PC-9 (cell line): ENCODE measurements around the gene MSH6. TPM values are rescaled to one million over a fixed set of nuclear protein-coding genes. Genes with fewer than 3 reads are reported as not detected.

ENCODE experiments used
- BruUV-seq: library from RNA; stranded (reverse); fragments of 400-500 nt; replicated peaks from 2 replicates; lab custom pipeline; 2021; lab: Mats Ljungman, UMichigan
- CTCF ChIA-PET: fragments of 300-600 bp; sonication (Branson Sonifier 250); formaldehyde crosslinking; loops from one replicate; lab custom pipeline; 2022; ENCODE audit warnings: antibody characterized with exemption; lab: Charles Lee
- POLR2A ChIA-PET: fragments of 300-600 bp; sonication (Branson Sonifier 250); formaldehyde crosslinking; loops from one replicate; lab custom pipeline; 2022; ENCODE audit warnings: antibody characterized with exemption; ENCODE audit not compliant: unreplicated experiment; lab: Charles Lee
- DNase-seq, 2 experiments: peaks; one replicate each; pipeline versions ENCODE4 v3.0.0 to v3.0.0-alpha.2; 2015 to 2022; ENCODE audit warnings: mixed read lengths in 1 of 2
- H2AFZ ChIP-seq: fragments of 200-600 bp; sonication (generic); 2 replicates; pipeline ENCODE4 v1.8.1; 2017; ENCODE audit warnings: antibody characterized with exemption
- H3F3A ChIP-seq: fragments of 200-600 bp; sonication (generic); 2 replicates; pipeline ENCODE4 v1.8.1; 2017; ENCODE audit warnings: antibody characterized with exemption, mild to moderate bottlenecking, low read depth; ENCODE audit not compliant: insufficient read depth
- H3K27ac ChIP-seq: fragments of 200-600 bp; sonication (generic); 2 replicates; pipeline ENCODE4 v1.6.1; 2016; ENCODE audit warnings: mixed run types
- H3K27me3 ChIP-seq: fragments of 200-600 bp; sonication (generic); 2 replicates; pipeline ENCODE4 v1.6.1; 2016; ENCODE audit warnings: low read depth, mixed run types; ENCODE audit not compliant: insufficient read depth
- H3K36me3 ChIP-seq: fragments of 200-600 bp; sonication (generic); 2 replicates; pipeline ENCODE4 v1.6.1; 2016; ENCODE audit warnings: low read depth, mixed run types
- H3K4me1 ChIP-seq: fragments of 200-600 bp; sonication (generic); replicated peaks from 2 replicates; pipeline ENCODE4 v1.6.1; 2016; ENCODE audit warnings: mixed run types; ENCODE audit not compliant: insufficient read depth
- H3K4me2 ChIP-seq: fragments of 200-600 bp; sonication (generic); 2 replicates; pipeline ENCODE4 v1.6.1; 2017; ENCODE audit warnings: mixed run types
- H3K4me3 ChIP-seq: fragments of 200-600 bp; sonication (generic); 2 replicates; pipeline ENCODE4 v1.6.1; 2016; ENCODE audit warnings: mixed run types
- H3K79me2 ChIP-seq: fragments of 200-600 bp; sonication (generic); 2 replicates; pipeline ENCODE4 v1.6.1; 2017; ENCODE audit warnings: low read depth, mixed run types
- H3K9me2 ChIP-seq: fragments of 200-600 bp; sonication (generic); 2 replicates; pipeline ENCODE4 v1.8.1; 2017; ENCODE audit warnings: mild to moderate bottlenecking; ENCODE audit not compliant: insufficient read depth
- H3K9me3 ChIP-seq: fragments of 200-600 bp; sonication (generic); 2 replicates; pipeline ENCODE4 v1.8.1; 2016; ENCODE audit warnings: low read depth; ENCODE audit not compliant: insufficient read depth
- H4K20me1 ChIP-seq: fragments of 200-600 bp; sonication (generic); 2 replicates; pipeline ENCODE4 v1.8.1; 2017; ENCODE audit not compliant: insufficient read depth
- CTCF ChIP-seq: fragments of 200-600 bp; sonication (generic); conservative IDR thresholded peaks from 2 replicates; pipeline ENCODE4 v1.6.1; 2017; ENCODE audit warnings: mixed run types, antibody characterized with exemption, mild to moderate bottlenecking, moderate library complexity
- EZH2 ChIP-seq: fragments of 200-600 bp; sonication (generic); IDR thresholded peaks from 2 replicates; pipeline ENCODE4 v1.8.0; 2017; ENCODE audit warnings: antibody characterized with exemption, low read depth
- intact Hi-C: fragments of 100-400 bp; cut with micrococcal nuclease; formaldehyde crosslinking; loops from one replicate; pipeline ENCODE4 v1.10.0; 2022; ENCODE audit not compliant: unreplicated experiment
- total RNA-seq: library from RNA; stranded (reverse); gene quantifications from 2 replicates; pipeline ENCODE4 v1.2.3, GENCODE V29; 2021

MSH6 gene
- total RNA-seq, 1 experiment from 2014 or later = 123 TPM

DNA sequence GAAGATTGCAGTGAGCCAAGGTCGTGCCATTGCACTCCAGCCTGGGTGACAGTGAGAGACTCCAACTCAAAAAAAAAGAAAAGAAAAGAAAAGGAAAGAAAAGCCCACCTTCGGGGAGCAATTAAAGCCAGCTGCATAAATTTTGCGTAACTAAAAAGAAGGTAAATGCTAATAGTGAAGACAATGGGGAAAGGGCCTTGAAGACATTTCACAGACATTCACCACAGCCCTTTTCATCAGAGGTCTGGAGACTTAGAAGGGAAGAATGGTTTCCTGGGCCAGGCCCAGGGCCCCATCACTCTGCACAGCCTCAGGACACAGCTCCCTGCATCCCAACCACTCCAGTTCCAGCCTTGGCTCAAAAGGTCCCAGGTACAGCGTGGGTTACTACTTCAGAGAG is 35.1 kb upstream of the MSH6 start:
- no peaks in the 10 kb centered on the region for H3K79me2 ChIP-seq
- peaks cover 4% of the 10 kb centered on the region; the same call in 1 of the 2 replicates for H3K4me1 ChIP-seq
- CTCF ChIA-PET = no interaction called here
- no peak for DNase-seq
- intact Hi-C loops = no loop called here
- H3K4me2 ChIP-seq = no peak overlapping the region
- H3K27me3 ChIP-seq = no peaks in the 10 kb centered on the region
- H4K20me1 ChIP-seq = no peaks in the 10 kb centered on the region
- POLR2A ChIA-PET = no interaction called here
- H3K36me3 ChIP-seq = no peaks in the 10 kb centered on the region
- H3K9me3 ChIP-seq = 0 out of 2 replicates have a peak, but pooled peaks cover 4% of the 10 kb centered on the region
- H2AFZ ChIP-seq = no peak overlapping the region
- TF ChIP-seq CTCF = no peak
- no peak for TF ChIP-seq EZH2
- H3K9me2 ChIP-seq = no peaks in the 10 kb centered on the region
- BruUV-seq = no TSS peak
- no peak overlapping the region for H3K4me3 ChIP-seq
- no peak overlapping the region for H3K27ac ChIP-seq
- peaks cover 10% of the 10 kb centered on the region for H3F3A ChIP-seq

DNA sequence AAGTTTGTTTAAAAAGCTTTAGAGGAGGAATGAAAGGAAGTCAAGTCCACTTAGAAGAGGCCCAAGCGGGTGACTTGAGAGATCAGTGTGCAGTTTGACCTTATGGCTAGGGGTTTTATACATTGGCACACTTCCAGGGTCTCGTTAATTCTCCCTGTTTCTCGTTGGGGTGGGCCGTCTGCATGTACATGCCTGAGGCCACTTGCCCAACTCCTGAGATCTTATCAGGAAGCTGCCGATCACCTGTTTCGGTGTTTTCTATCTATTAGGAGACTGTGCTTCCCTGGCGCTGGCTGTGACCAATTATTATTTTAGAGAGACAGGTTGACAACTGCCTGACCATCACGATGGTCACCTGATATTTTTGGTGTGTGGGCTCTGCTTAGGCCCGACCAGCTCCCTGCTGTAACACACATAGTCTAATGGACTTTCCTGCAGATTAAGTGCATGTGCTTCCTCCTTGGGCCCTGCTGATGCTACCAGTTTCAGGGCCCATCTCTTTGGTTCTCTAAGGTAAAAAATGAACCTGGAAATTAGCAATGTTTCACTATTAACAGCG is 31.0 kb upstream of the MSH6 start:
- H3F3A ChIP-seq = peaks cover 20% of the 10 kb centered on the region
- POLR2A ChIA-PET = interaction anchor here (0.8 kb wide), 1 partner anchor 98 kb away, joined by 4 read pairs; no protein-coding TSS in a partner anchor
- TF ChIP-seq CTCF (no peak), EZH2 (no peak)
- H3K79me2 ChIP-seq = no peaks in the 10 kb centered on the region
- H3K4me1 ChIP-seq = peaks cover 4% of the 10 kb centered on the region; the same call in 1 of the 2 replicates
- CTCF ChIA-PET = no interaction called here
- H3K9me3 ChIP-seq = 0 out of 2 replicates have a peak, but pooled peaks cover 4% of the 10 kb centered on the region
- H3K27ac ChIP-seq = peak overlapping the region; percentile 45; the same call in 1 of the 2 replicates
- peak overlapping the region; percentile 41; the same call in 1 of the 2 replicates for H3K4me2 ChIP-seq
- intact Hi-C loops = no loop called here
- H3K4me3 ChIP-seq = no peak overlapping the region
- H4K20me1 ChIP-seq = no peaks in the 10 kb centered on the region
- no peak for DNase-seq
- H3K9me2 ChIP-seq = no peaks in the 10 kb centered on the region
- no peaks in the 10 kb centered on the region for H3K27me3 ChIP-seq
- H2AFZ ChIP-seq = no peak overlapping the region
- BruUV-seq = no TSS peak
- no peaks in the 10 kb centered on the region for H3K36me3 ChIP-seq

DNA sequence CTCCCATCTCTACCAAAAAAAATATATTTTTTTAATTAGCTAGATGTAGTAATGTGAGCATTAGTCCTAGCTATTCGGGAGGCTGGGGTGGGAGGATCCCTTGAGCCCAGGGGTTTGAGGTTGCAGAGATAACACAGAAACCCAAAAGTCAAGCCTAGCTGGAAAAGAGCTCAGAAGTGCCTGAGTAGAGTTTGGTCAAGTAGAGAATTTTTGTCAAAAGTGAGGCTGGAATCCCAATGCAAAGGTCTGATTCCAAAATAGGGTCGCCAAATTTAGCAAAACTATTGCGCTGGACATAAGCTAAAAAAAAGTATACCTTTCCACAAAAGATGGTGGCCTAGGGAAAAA is 15.5 kb upstream of the MSH6 start:
- POLR2A ChIA-PET = interaction anchor here (0.5 to 0.7 kb wide), 2 partner anchors 78 to 277 kb away, joined by 3 to 8 read pairs; no protein-coding TSS in a partner anchor
- Histone ChIP-seq H3K36me3 (no peaks in the 10 kb centered on the region), H2AFZ (peak overlapping the region; percentile 79), H3K27me3 (no peaks in the 10 kb centered on the region), H3K27ac (no peak overlapping the region), H3K4me1 (peaks cover 4% of the 10 kb centered on the region; the same call in 1 of the 2 replicates), H3F3A (peaks cover 17% of the 10 kb centered on the region), H3K9me3 (peaks cover 16% of the 10 kb centered on the region; the same call in 1 of the 2 replicates), H3K79me2 (no peaks in the 10 kb centered on the region), H3K4me2 (peak overlapping the region; percentile 75), H3K9me2 (no peaks in the 10 kb centered on the region), H3K4me3 (peak overlapping the region; percentile 37; the same call in 1 of the 2 replicates), H4K20me1 (no peaks in the 10 kb centered on the region)
- intact Hi-C loops = loop anchor here (2.0 to 10.0 kb wide), 3 partner anchors 113 to 1135 kb away; no protein-coding TSS in a partner anchor
- CTCF ChIA-PET = interaction anchor here (0.5 to 1.9 kb wide), 11 partner anchors 13 to 749 kb away, joined by 3 to 21 read pairs (median 4); no protein-coding TSS in a partner anchor
- TF ChIP-seq CTCF (no peak), EZH2 (no peak)
- no peak for DNase-seq
- BruUV-seq = no TSS peak
